PC-9 (cell line): ENCODE results near the gene RAB11A. TPM values are rescaled to one million over a fixed set of nuclear protein-coding genes. Genes with fewer than 3 reads are reported as not detected.

Experiments
- BruUV-seq: library from RNA; stranded (reverse); fragments of 400-500 nt; replicated peaks from 2 replicates; lab custom pipeline; 2021; lab: Mats Ljungman, UMichigan
- CTCF ChIA-PET: fragments of 300-600 bp; sonication (Branson Sonifier 250); formaldehyde crosslinking; loops from one replicate; lab custom pipeline; 2022; ENCODE audit warnings: antibody characterized with exemption; lab: Charles Lee
- POLR2A ChIA-PET: fragments of 300-600 bp; sonication (Branson Sonifier 250); formaldehyde crosslinking; loops from one replicate; lab custom pipeline; 2022; ENCODE audit warnings: antibody characterized with exemption; ENCODE audit not compliant: unreplicated experiment; lab: Charles Lee
- DNase-seq, 2 experiments: peaks; one replicate each; pipeline versions ENCODE4 v3.0.0 to v3.0.0-alpha.2; 2015 to 2022; ENCODE audit warnings: mixed read lengths in 1 of 2
- H2AFZ ChIP-seq: fragments of 200-600 bp; sonication (generic); 2 replicates; pipeline ENCODE4 v1.8.1; 2017; ENCODE audit warnings: antibody characterized with exemption
- H3F3A ChIP-seq: fragments of 200-600 bp; sonication (generic); 2 replicates; pipeline ENCODE4 v1.8.1; 2017; ENCODE audit warnings: antibody characterized with exemption, mild to moderate bottlenecking, low read depth; ENCODE audit not compliant: insufficient read depth
- H3K27ac ChIP-seq: fragments of 200-600 bp; sonication (generic); 2 replicates; pipeline ENCODE4 v1.6.1; 2016; ENCODE audit warnings: mixed run types
- H3K27me3 ChIP-seq: fragments of 200-600 bp; sonication (generic); 2 replicates; pipeline ENCODE4 v1.6.1; 2016; ENCODE audit warnings: low read depth, mixed run types; ENCODE audit not compliant: insufficient read depth
- H3K36me3 ChIP-seq: fragments of 200-600 bp; sonication (generic); 2 replicates; pipeline ENCODE4 v1.6.1; 2016; ENCODE audit warnings: low read depth, mixed run types
- H3K4me1 ChIP-seq: fragments of 200-600 bp; sonication (generic); replicated peaks from 2 replicates; pipeline ENCODE4 v1.6.1; 2016; ENCODE audit warnings: mixed run types; ENCODE audit not compliant: insufficient read depth
- H3K4me2 ChIP-seq: fragments of 200-600 bp; sonication (generic); 2 replicates; pipeline ENCODE4 v1.6.1; 2017; ENCODE audit warnings: mixed run types
- H3K4me3 ChIP-seq: fragments of 200-600 bp; sonication (generic); 2 replicates; pipeline ENCODE4 v1.6.1; 2016; ENCODE audit warnings: mixed run types
- H3K79me2 ChIP-seq: fragments of 200-600 bp; sonication (generic); 2 replicates; pipeline ENCODE4 v1.6.1; 2017; ENCODE audit warnings: low read depth, mixed run types
- H3K9me2 ChIP-seq: fragments of 200-600 bp; sonication (generic); 2 replicates; pipeline ENCODE4 v1.8.1; 2017; ENCODE audit warnings: mild to moderate bottlenecking; ENCODE audit not compliant: insufficient read depth
- H3K9me3 ChIP-seq: fragments of 200-600 bp; sonication (generic); 2 replicates; pipeline ENCODE4 v1.8.1; 2016; ENCODE audit warnings: low read depth; ENCODE audit not compliant: insufficient read depth
- H4K20me1 ChIP-seq: fragments of 200-600 bp; sonication (generic); 2 replicates; pipeline ENCODE4 v1.8.1; 2017; ENCODE audit not compliant: insufficient read depth
- EZH2 ChIP-seq: fragments of 200-600 bp; sonication (generic); IDR thresholded peaks from 2 replicates; pipeline ENCODE4 v1.8.0; 2017; ENCODE audit warnings: antibody characterized with exemption, low read depth
- intact Hi-C: fragments of 100-400 bp; cut with micrococcal nuclease; formaldehyde crosslinking; loops from one replicate; pipeline ENCODE4 v1.10.0; 2022; ENCODE audit not compliant: unreplicated experiment
- total RNA-seq: library from RNA; stranded (reverse); gene quantifications from 2 replicates; pipeline ENCODE4 v1.2.3, GENCODE V29; 2021
- TF ChIP-seq, protein P1 (sequence below): fragments of 200-600 bp; sonication (generic); conservative IDR thresholded peaks from 2 replicates; pipeline ENCODE4 v1.6.1; 2017; ENCODE audit warnings: mixed run types, antibody characterized with exemption, mild to moderate bottlenecking, moderate library complexity

The RAB11A gene
- total RNA-seq, 1 experiment from 2014 or later, result 233 TPM

DNA sequence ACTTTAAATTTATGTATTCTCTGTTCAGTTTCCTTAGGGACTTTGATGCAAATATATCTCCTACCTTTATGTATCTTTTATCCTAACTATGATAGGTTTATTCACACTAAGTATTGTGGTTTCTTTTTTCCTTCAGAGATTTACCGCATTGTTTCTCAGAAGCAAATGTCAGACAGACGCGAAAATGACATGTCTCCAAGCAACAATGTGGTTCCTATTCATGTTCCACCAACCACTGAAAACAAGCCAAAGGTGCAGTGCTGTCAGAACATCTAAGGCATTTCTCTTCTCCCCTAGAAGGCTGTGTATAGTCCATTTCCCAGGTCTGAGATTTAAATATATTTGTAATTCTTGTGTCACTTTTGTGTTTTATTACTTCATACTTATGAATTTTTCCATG, 18.3 kb downstream of the RAB11A start:
- no peak overlapping the region for H2AFZ ChIP-seq
- H3K9me2 ChIP-seq, result no peaks in the 10 kb centered on the region
- no peaks in the 10 kb centered on the region for H3K9me3 ChIP-seq
- peaks cover 35% of the 10 kb centered on the region for H3K36me3 ChIP-seq
- TF ChIP-seq, protein P1, sequence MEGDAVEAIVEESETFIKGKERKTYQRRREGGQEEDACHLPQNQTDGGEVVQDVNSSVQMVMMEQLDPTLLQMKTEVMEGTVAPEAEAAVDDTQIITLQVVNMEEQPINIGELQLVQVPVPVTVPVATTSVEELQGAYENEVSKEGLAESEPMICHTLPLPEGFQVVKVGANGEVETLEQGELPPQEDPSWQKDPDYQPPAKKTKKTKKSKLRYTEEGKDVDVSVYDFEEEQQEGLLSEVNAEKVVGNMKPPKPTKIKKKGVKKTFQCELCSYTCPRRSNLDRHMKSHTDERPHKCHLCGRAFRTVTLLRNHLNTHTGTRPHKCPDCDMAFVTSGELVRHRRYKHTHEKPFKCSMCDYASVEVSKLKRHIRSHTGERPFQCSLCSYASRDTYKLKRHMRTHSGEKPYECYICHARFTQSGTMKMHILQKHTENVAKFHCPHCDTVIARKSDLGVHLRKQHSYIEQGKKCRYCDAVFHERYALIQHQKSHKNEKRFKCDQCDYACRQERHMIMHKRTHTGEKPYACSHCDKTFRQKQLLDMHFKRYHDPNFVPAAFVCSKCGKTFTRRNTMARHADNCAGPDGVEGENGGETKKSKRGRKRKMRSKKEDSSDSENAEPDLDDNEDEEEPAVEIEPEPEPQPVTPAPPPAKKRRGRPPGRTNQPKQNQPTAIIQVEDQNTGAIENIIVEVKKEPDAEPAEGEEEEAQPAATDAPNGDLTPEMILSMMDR, result no peak
- no peak for TF ChIP-seq EZH2
- no peaks in the 10 kb centered on the region; the same call in none of the 2 replicates for H3F3A ChIP-seq
- no peak overlapping the region for H3K27ac ChIP-seq
- H3K4me3 ChIP-seq, result no peak overlapping the region
- no peak for DNase-seq
- CTCF ChIA-PET, result no interaction called here
- POLR2A ChIA-PET, result no interaction called here
- BruUV-seq, result no TSS peak
- H3K27me3 ChIP-seq, result no peaks in the 10 kb centered on the region
- 0 out of 2 replicates have a peak, but pooled peaks cover 4% of the 10 kb centered on the region for H4K20me1 ChIP-seq
- no peaks in the 10 kb centered on the region for H3K79me2 ChIP-seq
- H3K4me2 ChIP-seq, result no peak overlapping the region
- no peaks in the 10 kb centered on the region for H3K4me1 ChIP-seq
- intact Hi-C loops, result no loop called here

DNA sequence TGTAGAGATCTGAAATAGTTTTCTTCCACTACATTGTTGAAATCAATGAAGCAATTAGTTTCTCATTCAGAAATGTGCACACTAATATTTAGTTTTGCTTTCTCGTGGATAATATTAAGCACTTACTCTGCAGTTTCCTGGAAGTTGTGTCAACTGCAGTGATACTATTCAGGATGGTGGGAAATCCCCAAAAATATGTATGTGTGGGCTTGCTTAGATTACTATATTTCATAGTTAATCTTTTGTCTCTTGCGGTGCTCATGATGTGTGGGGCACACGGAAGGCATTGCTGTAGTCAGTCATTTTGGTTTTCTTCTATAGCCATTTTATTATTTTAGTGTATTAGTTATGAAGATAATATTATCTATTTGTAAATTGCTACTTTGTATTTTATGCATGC, 19.7 kb downstream of the RAB11A start:
- Histone ChIP-seq H4K20me1 (0 out of 2 replicates have a peak, but pooled peaks cover 4% of the 10 kb centered on the region), H3K27me3 (no peaks in the 10 kb centered on the region), H3K4me3 (no peak overlapping the region), H3K9me3 (no peaks in the 10 kb centered on the region), H3K4me2 (no peak overlapping the region), H3K9me2 (no peaks in the 10 kb centered on the region), H3K4me1 (no peaks in the 10 kb centered on the region), H3K79me2 (no peaks in the 10 kb centered on the region), H2AFZ (no peak overlapping the region), H3K27ac (no peak overlapping the region), H3K36me3 (peaks cover 28% of the 10 kb centered on the region), H3F3A (no peaks in the 10 kb centered on the region; the same call in none of the 2 replicates)
- ChIA-PET POLR2A (no interaction called here), CTCF (no interaction called here)
- intact Hi-C loops, result no loop called here
- no TSS peak for BruUV-seq
- no peak for TF ChIP-seq EZH2
- TF ChIP-seq, protein P1, result no peak
- no peak for DNase-seq

DNA sequence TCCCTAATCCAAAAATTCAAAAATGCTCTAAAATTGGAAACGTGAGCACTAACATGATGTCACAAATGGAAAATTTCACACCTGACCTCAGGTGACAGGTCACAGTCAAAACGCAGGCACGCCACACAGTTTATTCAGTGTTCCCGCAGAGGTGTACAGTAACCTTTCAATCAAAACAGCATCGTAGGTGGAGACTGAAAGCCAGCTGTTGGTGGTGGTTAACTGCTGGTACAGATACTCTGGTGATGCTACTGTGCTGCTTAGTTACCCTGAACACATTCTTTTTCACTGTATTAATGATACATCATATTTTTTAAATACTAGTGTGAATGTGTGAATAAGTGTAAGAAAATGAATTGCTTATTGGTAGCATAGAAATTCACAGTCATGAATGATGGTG, 23.8 kb downstream of the RAB11A start:
- DNase-seq, result no peak
- Histone ChIP-seq H3K79me2 (no peaks in the 10 kb centered on the region), H3K9me3 (no peaks in the 10 kb centered on the region), H3K36me3 (peaks cover 14% of the 10 kb centered on the region), H3K9me2 (no peaks in the 10 kb centered on the region), H3K27ac (no peak overlapping the region), H3K27me3 (no peaks in the 10 kb centered on the region), H4K20me1 (no peaks in the 10 kb centered on the region), H3F3A (no peaks in the 10 kb centered on the region; the same call in none of the 2 replicates), H3K4me2 (no peak overlapping the region), H3K4me3 (no peak overlapping the region), H3K4me1 (no peaks in the 10 kb centered on the region), H2AFZ (no peak overlapping the region)
- intact Hi-C loops, result no loop called here
- no TSS peak for BruUV-seq
- POLR2A ChIA-PET, result no interaction called here
- TF ChIP-seq, protein P1, result no peak
- TF ChIP-seq EZH2, result no peak
- CTCF ChIA-PET, result no interaction called here
